H1 (cell line): Measurements from ENCODE around the gene ACCSL. TPM values are rescaled to one million over a fixed set of nuclear protein-coding genes. Genes with fewer than 3 reads are reported as not detected.

ENCODE experiments used
- CTCF ChIA-PET: fragments of 300-600 bp; sonication (Branson Sonifier 250); formaldehyde crosslinking; loops from one replicate; lab custom pipeline; 2021; ENCODE audit not compliant: partially characterized antibody; lab: Charles Lee
- POLR2A ChIA-PET: fragments of 300-600 bp; sonication (Branson Sonifier 250); formaldehyde crosslinking; loops from one replicate; lab custom pipeline; 2021; ENCODE audit warnings: inconsistent platforms; ENCODE audit not compliant: partially characterized antibody; lab: Charles Lee
- DNase-seq, 2 experiments: peaks; one replicate each; pipeline versions ENCODE4 v3.0.0 to v3.0.0-alpha.2; 2010 to 2022; ENCODE audit warnings: low spot score in 2 of 2, low read depth in 1 of 2, mixed read lengths in 1 of 2
- FAIRE-seq: peaks from 2 replicates; lab custom pipeline; 2011; peaks lifted over from hg19 to GRCh38; lab: Jason Lieb, UNC
- H2AFZ ChIP-seq: 2 replicates; pipeline ENCODE4 v1.8.1; 2012; ENCODE audit warnings: low read length, inconsistent platforms
- H2AK5ac ChIP-seq: 2 replicates; pipeline ENCODE4 v1.6.1; 2013; ENCODE audit warnings: low read depth, low read length
- H2BK120ac ChIP-seq: replicated peaks from 2 replicates; pipeline ENCODE3; 2013; ENCODE audit warnings: low read depth, low read length, inconsistent platforms
- H2BK12ac ChIP-seq: 2 replicates; pipeline ENCODE4 v1.6.1; 2013; ENCODE audit warnings: low read depth, low read length
- H2BK15ac ChIP-seq: 2 replicates; pipeline ENCODE4 v1.6.1; 2013; ENCODE audit warnings: low read length
- H2BK20ac ChIP-seq: 2 replicates; pipeline ENCODE4 v1.6.1; 2013; ENCODE audit warnings: low read length
- H2BK5ac ChIP-seq: 2 replicates; pipeline ENCODE4 v1.6.1; 2013; ENCODE audit warnings: low read depth, low read length
- H3K14ac ChIP-seq: 2 replicates; pipeline ENCODE4 v1.6.1; 2013; ENCODE audit warnings: inconsistent platforms; ENCODE audit not compliant: insufficient read length
- H3K18ac ChIP-seq: 2 replicates; pipeline ENCODE4 v1.6.1; 2013; ENCODE audit warnings: low read length; ENCODE audit errors: extremely low read depth
- H3K23ac ChIP-seq: 2 replicates; pipeline ENCODE4 v1.6.1; 2013; ENCODE audit warnings: inconsistent platforms; ENCODE audit not compliant: insufficient read length
- H3K23me2 ChIP-seq: 2 replicates; pipeline ENCODE4 v1.6.1; 2013; ENCODE audit warnings: low read depth, low read length
- H3K27ac ChIP-seq: 2 replicates; pipeline ENCODE4 v1.6.1; 2011; ENCODE audit warnings: low read depth, low read length, inconsistent platforms
- H3K27me3 ChIP-seq, 4 experiments: replicated peaks in 1 of 4; 1 replicate in 1 of 4; 2 replicates in 3 of 4; pipeline versions ENCODE4 v1.6.1 to v1.8.1; 2011 to 2013; ENCODE audit warnings: low read length in 3 of 4, mild to moderate bottlenecking in 3 of 4, inconsistent platforms in 2 of 4, mixed read lengths in 2 of 4, moderate library complexity in 1 of 4; ENCODE audit not compliant: control insufficient read depth in 3 of 4, insufficient read depth in 3 of 4; ENCODE audit errors: extremely low read depth in 1 of 4
- H3K36me3 ChIP-seq, 4 experiments: 2 replicates each; pipeline versions ENCODE4 v1.6.1 to v1.8.1; 2011 to 2013; ENCODE audit warnings: mild to moderate bottlenecking in 4 of 4, low read length in 3 of 4, moderate library complexity in 2 of 4, control low read depth in 1 of 4, inconsistent platforms in 1 of 4; ENCODE audit not compliant: insufficient read depth in 4 of 4, control insufficient read depth in 2 of 4
- H3K4ac ChIP-seq: replicated peaks from 2 replicates; pipeline ENCODE3; 2013; ENCODE audit warnings: low read length, low read depth, mixed read lengths, inconsistent platforms; ENCODE audit not compliant: insufficient read length
- H3K4me1 ChIP-seq, 4 experiments: replicated peaks in 1 of 4; 1 replicate in 1 of 4; 2 replicates in 3 of 4; pipeline versions ENCODE4 v1.6.1 to v1.8.1; 2011 to 2013; ENCODE audit warnings: low read length in 3 of 4, inconsistent platforms in 2 of 4, mixed read lengths in 1 of 4; ENCODE audit not compliant: insufficient read depth in 4 of 4, control insufficient read depth in 3 of 4
- H3K4me2 ChIP-seq, 2 experiments: 2 replicates each; pipeline versions ENCODE4 v1.6.1 to v1.8.1; 2011 to 2013; ENCODE audit warnings: low read depth in 2 of 2, low read length in 2 of 2, control low read depth in 1 of 2, inconsistent platforms in 1 of 2, mild to moderate bottlenecking in 1 of 2; ENCODE audit not compliant: insufficient read depth in 1 of 2
- H3K4me3 ChIP-seq, 4 experiments: fragments of 200-600, 300-600 bp in 1 of 4; sonication (generic), shearing (Covaris generic), sonication (Bioruptor Twin) in 1 of 4; 2 replicates each; pipeline versions ENCODE4 v1.5.1 to v1.8.1; 2011 to 2016; ENCODE audit warnings: low read length in 4 of 4, low read depth in 3 of 4, control low read depth in 2 of 4, inconsistent platforms in 2 of 4, mild to moderate bottlenecking in 2 of 4, mixed read lengths in 1 of 4, moderate library complexity in 1 of 4; ENCODE audit not compliant: insufficient read depth in 2 of 4; ENCODE audit errors: extremely low read depth in 1 of 4
- H3K56ac ChIP-seq: replicated peaks from 2 replicates; pipeline ENCODE3; 2013; ENCODE audit warnings: low read depth, mild to moderate bottlenecking, mixed read lengths, low read length, inconsistent platforms; ENCODE audit not compliant: insufficient read length
- H3K79me1 ChIP-seq: 2 replicates; pipeline ENCODE4 v1.6.1; 2013; ENCODE audit warnings: low read depth, low read length, control low read depth
- H3K79me2 ChIP-seq, 2 experiments: 2 replicates each; pipeline versions ENCODE4 v1.6.1 to v1.8.1; 2012 to 2013; ENCODE audit warnings: low read length in 2 of 2, mild to moderate bottlenecking in 2 of 2, inconsistent platforms in 1 of 2; ENCODE audit not compliant: insufficient read depth in 2 of 2, control insufficient read depth in 1 of 2
- H3K9ac ChIP-seq, 4 experiments: replicated peaks in 1 of 4; 1 replicate in 1 of 4; 2 replicates in 3 of 4; pipeline versions ENCODE4 v1.6.1 to v1.8.1; 2011 to 2013; ENCODE audit warnings: low read depth in 3 of 4, low read length in 3 of 4, control low read depth in 2 of 4, mild to moderate bottlenecking in 2 of 4, moderate library complexity in 2 of 4, inconsistent platforms in 1 of 4; ENCODE audit errors: extremely low read depth in 1 of 4
- H3K9me3 ChIP-seq, 2 experiments: 2 replicates each; pipeline versions ENCODE4 v1.6.1 to v1.8.1; 2012 to 2013; ENCODE audit warnings: mild to moderate bottlenecking in 2 of 2, moderate library complexity in 2 of 2, control low read depth in 1 of 2, inconsistent platforms in 1 of 2, low read depth in 1 of 2, low read length in 1 of 2, mixed read lengths in 1 of 2; ENCODE audit not compliant: insufficient read depth in 2 of 2
- H4K20me1 ChIP-seq, 2 experiments: replicated peaks in 1 of 2; 2 replicates each; pipeline versions ENCODE3 to v1.8.1; 2011 to 2013; ENCODE audit warnings: inconsistent platforms in 2 of 2, low read length in 2 of 2, mild to moderate bottlenecking in 1 of 2; ENCODE audit not compliant: insufficient read depth in 2 of 2, control insufficient read depth in 1 of 2
- H4K5ac ChIP-seq: 2 replicates; pipeline ENCODE4 v1.6.1; 2013; ENCODE audit warnings: low read length, low read depth, mixed read lengths, inconsistent platforms; ENCODE audit not compliant: insufficient read length
- H4K8ac ChIP-seq: 2 replicates; pipeline ENCODE4 v1.8.0; 2013; ENCODE audit warnings: mild to moderate bottlenecking, moderate library complexity, low read length, inconsistent platforms; ENCODE audit not compliant: insufficient read depth; ENCODE audit errors: extremely low read depth
- H4K91ac ChIP-seq: replicated peaks from 2 replicates; pipeline ENCODE3; 2013; ENCODE audit warnings: low read length, mixed read lengths, inconsistent platforms; ENCODE audit not compliant: insufficient read length
- CBX8 ChIP-seq: fragments of 300-800, 300-1000 bp; sonication (generic); IDR thresholded peaks from 2 replicates; pipeline ENCODE4 v1.7.1; 2016; ENCODE audit warnings: low read depth, low read length, borderline replicate concordance
- CHD1 ChIP-seq: IDR thresholded peaks from 2 replicates; pipeline ENCODE4 v1.6.1; 2012; ENCODE audit warnings: low read depth, low read length, improper control_type of control experiment
- HDAC2 ChIP-seq, 2 experiments: fragments of 300-600 bp in 1 of 2; sonication (generic) in 1 of 2; IDR thresholded peaks; 2 replicates each; pipeline ENCODE4 v1.6.1; 2011 to 2012; ENCODE audit warnings: low read depth in 2 of 2, low read length in 2 of 2, mild to moderate bottlenecking in 2 of 2, moderate library complexity in 2 of 2, borderline replicate concordance in 1 of 2, inconsistent platforms in 1 of 2
- JUND ChIP-seq: IDR thresholded peaks from 2 replicates; pipeline ENCODE4 v1.6.1; 2011; ENCODE audit warnings: mild to moderate bottlenecking, improper control_type of control experiment, low read length
- KDM4A ChIP-seq: IDR thresholded peaks from one replicate; pipeline ENCODE4 v1.7.1; 2012; ENCODE audit warnings: low read depth, mild to moderate bottlenecking, moderate library complexity, low read length, inconsistent platforms; ENCODE audit not compliant: severe bottlenecking
- MAFK ChIP-seq: IDR thresholded peaks from 2 replicates; pipeline ENCODE4 v1.6.1; 2012; ENCODE audit warnings: low read depth, mild to moderate bottlenecking, improper control_type of control experiment, low read length
- MAX ChIP-seq: IDR thresholded peaks from 2 replicates; pipeline ENCODE4 v1.6.1; 2012; ENCODE audit warnings: inconsistent platforms
- RAD21 ChIP-seq, 2 experiments: IDR thresholded peaks in 1 of 2; conservative IDR thresholded peaks in 1 of 2; 2 replicates each; pipeline ENCODE4 v1.6.1; 2011; ENCODE audit warnings: low read depth in 2 of 2, low read length in 2 of 2, improper control_type of control experiment in 1 of 2, inconsistent platforms in 1 of 2, mild to moderate bottlenecking in 1 of 2, moderate library complexity in 1 of 2
- SAP30 ChIP-seq: fragments of 300-600 bp; sonication (generic); IDR thresholded peaks from 2 replicates; pipeline ENCODE4 v1.7.1; 2012; ENCODE audit warnings: low read length, moderate library complexity, mild to moderate bottlenecking, inconsistent platforms; ENCODE audit not compliant: insufficient read depth, insufficient replicate concordance
- SIN3A ChIP-seq, 2 experiments: IDR thresholded peaks in 1 of 2; conservative IDR thresholded peaks in 1 of 2; 2 replicates each; pipeline ENCODE4 v1.6.1; 2011 to 2012; ENCODE audit warnings: low read length in 2 of 2, improper control_type of control experiment in 1 of 2, low read depth in 1 of 2, mild to moderate bottlenecking in 1 of 2
- TAF1 ChIP-seq: IDR thresholded peaks from 2 replicates; pipeline ENCODE4 v1.6.1; 2011; ENCODE audit warnings: mild to moderate bottlenecking, low read depth, low read length
- YY1 ChIP-seq: IDR thresholded peaks from 2 replicates; pipeline ENCODE4 v1.6.1; 2011; ENCODE audit warnings: low read depth, mild to moderate bottlenecking, low read length
- WGBS, 2 experiments: shearing (Covaris generic) in 1 of 2; methylation state at CpG; one replicate each; pipeline versions ENCODE4 v1.1.6 to v1.1.7; 2013 to 2015; ENCODE audit warnings: low lambda C conversion rate in 2 of 2, mixed read lengths in 2 of 2, inconsistent platforms in 1 of 2, low coverage in 1 of 2, missing lambda C conversion rate in 1 of 2; ENCODE audit not compliant: insufficient replicate concordance in 2 of 2, insufficient coverage in 1 of 2, insufficient read length in 1 of 2; ENCODE audit errors: extremely low coverage in 1 of 2, missing lambda C conversion rate in 1 of 2; 5-methylcytosine and 5-hydroxymethylcytosine counted together
- polyA plus RNA-seq, 7 experiments: library from polyadenylated mRNA; depleted of rRNA in 3 of 7; stranded (reverse) in 5 of 7; unstranded in 2 of 7; fragments of >200 nt in 5 of 7; fragments of 200-250 nt in 2 of 7; gene quantifications; 1 replicate in 5 of 7; 2 replicates in 1 of 7; 4 replicates in 1 of 7; pipeline versions ENCODE4 v1.2.1 to v1.2.3, GENCODE V29; 2011 to 2013; ENCODE audit warnings: missing spikeins in 2 of 7, mixed read lengths in 2 of 7
- total RNA-seq: library from RNA; stranded (reverse); fragmentation: NEBNext Ultra II Directional; extraction: Animal tissue kit (Norgen Biotek cat#: 25700); gene quantifications from 2 replicates; pipeline ENCODE4 v1.2.1, GENCODE V29; 2021

The ACCSL gene
- total and polyA plus RNA-seq, 2 of the 8 experiments (the other 6 are each of a cell fraction or from before 2014, with no cell fraction given) = not detected

GRCh38 chr11:44066732-44067141 lies 19.0 kb downstream of the ACCSL start:
- no peak overlapping the region for H3K4ac ChIP-seq
- no peak overlapping the region for H3K14ac ChIP-seq
- H3K27me3 ChIP-seq = peaks cover 0 to 4% (median 2%) of the 10 kb centered on the region in 4 experiments; a peak in 3 of 7 replicates
- no peak overlapping the region for H2BK15ac ChIP-seq
- H2BK12ac ChIP-seq = no peak overlapping the region; the same call in 1 of the 2 replicates
- peak overlapping the region; percentile 74 for H4K5ac ChIP-seq
- peaks cover 9% of the 10 kb centered on the region for H3K23me2 ChIP-seq
- no peak for FAIRE-seq
- H3K4me1 ChIP-seq = peaks cover 2 to 7% (median 4%) of the 10 kb centered on the region in 4 experiments
- peak overlapping the region; percentile 95; the same call in 1 of the 2 replicates for H3K18ac ChIP-seq
- no peak overlapping the region for H3K23ac ChIP-seq
- no peak overlapping the region for H3K27ac ChIP-seq
- no peak overlapping the region for H2AFZ ChIP-seq
- peak overlapping the region in 1 of 4 experiments; percentile 65; a peak in 2 of 7 replicates for H3K9ac ChIP-seq
- H3K79me1 ChIP-seq = no peaks in the 10 kb centered on the region
- H2BK120ac ChIP-seq = no peak overlapping the region
- ChIA-PET POLR2A (interaction anchor here (0.9 to 1.0 kb wide), 2 partner anchors 20 to 32 kb away, joined by 3 to 4 read pairs; no protein-coding TSS in a partner anchor), CTCF (interaction anchor here (1.1 to 2.9 kb wide), 5 partner anchors 9 to 119 kb away, joined by 3 to 16 read pairs (median 5); partner anchors contain the start of gene EXT2)
- no peaks in the 10 kb centered on the region for H3K36me3 ChIP-seq
- H2AK5ac ChIP-seq = no peak overlapping the region
- H3K4me2 ChIP-seq = peak overlapping the region; percentile 51 to 78
- no peak overlapping the region; the same call in 1 of the 2 replicates for H4K8ac ChIP-seq
- 63% methylated on average over 10 of the region's 10 CpGs; no CpG with 5 or more reads in 1 of the 2 experiments for WGBS, 2 experiments
- no peaks in the 10 kb centered on the region for H4K20me1 ChIP-seq
- no peaks in the 10 kb centered on the region; a peak in 1 of 4 replicates for H3K9me3 ChIP-seq
- no peak for DNase-seq
- H3K79me2 ChIP-seq = no peaks in the 10 kb centered on the region
- peak overlapping the region; percentile 38 to 68 (median 58); a peak in 7 of 8 replicates for H3K4me3 ChIP-seq
- peak overlapping the region; percentile 87 for H4K91ac ChIP-seq
- peak overlapping the region; percentile 66 for H3K56ac ChIP-seq
- H2BK5ac ChIP-seq = peak overlapping the region; percentile 87; the same call in 1 of the 2 replicates
- no peak overlapping the region for H2BK20ac ChIP-seq
- TF ChIP-seq MAX (no peak), YY1 (no peak), TAF1 (no peak), HDAC2 (IDR thresholded peaks at IDR 0.05; ENCODE audit: borderline replicate concordance in 1 of 2, low read depth in 2 of 2, low read length in 2 of 2) (no peak), SIN3A (conservative IDR thresholded peaks at IDR 0.05 in 1 of 2, IDR thresholded peaks at IDR 0.05 in 1 of 2; ENCODE audit: low read depth in 1 of 2, low read length in 2 of 2) (no peak), KDM4A (no peak), SAP30 (no peak), CBX8 (no peak), MAFK (no peak), JUND (no peak), CHD1 (no peak), RAD21 (IDR thresholded peaks at IDR 0.05 in 1 of 2, conservative IDR thresholded peaks at IDR 0.05 in 1 of 2; ENCODE audit: low read depth in 2 of 2, low read length in 2 of 2) (no peak)
